GM21619 (cell line): ENCODE results near the gene AGBL4.

Experiments used
- ATAC-seq: cut with Tn5 transposase; IDR thresholded peaks from one replicate; pipeline ENCODE4 v1.9.1; 2021; ENCODE audit not compliant: unreplicated experiment

AGBL4 gene

GRCh38 chr1:48568501-48568900 lies 1455.3 kb downstream of the AGBL4 start:
- no peak for ATAC-seq

- no peak for ATAC-seq
Observed at GRCh38 chr1:48566492-48566891, 1457.3 kb downstream of the AGBL4 start.

- no peak for ATAC-seq
Observed at GRCh38 chr1:48563021-48563420, 1460.7 kb downstream of the AGBL4 start.

GRCh38 chr1:48561444-48561843 lies 1462.3 kb downstream of the AGBL4 start:
- no peak for ATAC-seq

- ATAC-seq = no peak
Observed at GRCh38 chr1:48560577-48560976, 1463.2 kb downstream of the AGBL4 start.

- ATAC-seq = no peak
Observed at GRCh38 chr1:48560116-48560515, 1463.6 kb downstream of the AGBL4 start.

- no peak for ATAC-seq
Observed at GRCh38 chr1:48558366-48558765, 1465.4 kb downstream of the AGBL4 start.

GRCh38 chr1:48556186-48556850 lies 1467.4 kb downstream of the AGBL4 start:
- ATAC-seq = no peak

- ATAC-seq = no peak
Observed at GRCh38 chr1:48555271-48555670, 1468.5 kb downstream of the AGBL4 start.

- ATAC-seq = no peak
Observed at GRCh38 chr1:48552903-48553606, 1470.7 kb downstream of the AGBL4 start.

GRCh38 chr1:48552420-48552819 lies 1471.3 kb downstream of the AGBL4 start:
- no peak for ATAC-seq

- ATAC-seq = no peak
Observed at GRCh38 chr1:48548985-48549384, 1474.8 kb downstream of the AGBL4 start.

GRCh38 chr1:48547561-48548220 lies 1476.1 kb downstream of the AGBL4 start:
- ATAC-seq = no peak

- ATAC-seq = no peak
Observed at GRCh38 chr1:48543854-48544253, 1479.9 kb downstream of the AGBL4 start.

- ATAC-seq = no peak
Observed at GRCh38 chr1:48540587-48540986, 1483.2 kb downstream of the AGBL4 start.

- no peak for ATAC-seq
Observed at GRCh38 chr1:48536477-48536876, 1487.3 kb downstream of the AGBL4 start.

GRCh38 chr1:48532976-48533375 lies 1490.8 kb downstream of the AGBL4 start:
- no peak for ATAC-seq

- ATAC-seq = peak; percentile 92
Observed at GRCh38 chr1:48530727-48531351, 1492.9 kb downstream of the AGBL4 start.

GRCh38 chr1:48527051-48527450 lies 1496.7 kb downstream of the AGBL4 start:
- no peak for ATAC-seq

GRCh38 chr1:48526008-48526710 lies 1497.6 kb downstream of the AGBL4 start:
- no peak for ATAC-seq

GRCh38 chr1:48524892-48525467 lies 1498.8 kb downstream of the AGBL4 start:
- ATAC-seq = no peak
